Lung (tissue), 12 donors: ENCODE results near the gene FOXP1. TPM values are rescaled to one million over a fixed set of nuclear protein-coding genes. Genes with fewer than 3 reads are reported as not detected.

Experiments
- ATAC-seq: fragments of 200-7000 bp; cut with Tn5 transposase; one replicate; pipeline ENCODE4 v1.9.1; 2020; ENCODE audit warnings: moderate number of reproducible peaks; ENCODE audit not compliant: insufficient read depth, low FRiP score
- DNase-seq, 3 donors: peaks; one replicate each; pipeline ENCODE4 v3.0.0-alpha.2; 2013 to 2017
- H3K27ac ChIP-seq, 2 donors: one replicate each; pipeline ENCODE4 v1.5.1; 2013; ENCODE audit warnings: mild to moderate bottlenecking in 2 of 2, moderate library complexity in 2 of 2, control low read depth in 1 of 2, inconsistent platforms in 1 of 2, low read depth in 1 of 2, low read length in 1 of 2
- H3K27me3 ChIP-seq, 3 donors: one replicate each; pipeline ENCODE4 v1.5.1; 2013; ENCODE audit warnings: low read length in 2 of 3; ENCODE audit not compliant: control insufficient read depth in 3 of 3, insufficient read depth in 3 of 3
- H3K36me3 ChIP-seq, 4 donors: one replicate each; pipeline ENCODE4 v1.5.1; 2013; ENCODE audit warnings: low read length in 4 of 4, mild to moderate bottlenecking in 1 of 4, moderate library complexity in 1 of 4; ENCODE audit not compliant: control insufficient read depth in 4 of 4, insufficient read depth in 4 of 4
- H3K4me1 ChIP-seq, 5 donors: one replicate each; pipeline ENCODE4 v1.5.1; 2013; ENCODE audit warnings: low read length in 5 of 5, mild to moderate bottlenecking in 2 of 5, moderate library complexity in 1 of 5; ENCODE audit not compliant: control insufficient read depth in 5 of 5, insufficient read depth in 5 of 5
- H3K4me3 ChIP-seq: one replicate; pipeline ENCODE4 v1.5.1; 2013; ENCODE audit warnings: mild to moderate bottlenecking, control low read depth, moderate library complexity
- H3K9ac ChIP-seq, 2 donors: one replicate each; pipeline ENCODE4 v1.5.1; 2013; ENCODE audit warnings: low read length in 2 of 2, control low read depth in 1 of 2; ENCODE audit not compliant: insufficient read depth in 1 of 2
- H3K9me3 ChIP-seq, 4 donors: one replicate each; pipeline ENCODE4 v1.5.1; 2013; ENCODE audit warnings: low read length in 3 of 4, mild to moderate bottlenecking in 1 of 4, moderate library complexity in 1 of 4; ENCODE audit not compliant: control insufficient read depth in 4 of 4, insufficient read depth in 3 of 4
- CTCF ChIP-seq: IDR thresholded peaks from 2 replicates; pipeline ENCODE4 v1.5.1; 2012; ENCODE audit warnings: mild to moderate bottlenecking; ENCODE audit errors: control extremely low read depth, extremely low read depth
- WGBS, 2 donors: extraction: QIAGEN DNeasy Blood & Tissue Kit; methylation state at CpG; one replicate each; pipeline ENCODE4 v1.1.7; 2013; 5-methylcytosine and 5-hydroxymethylcytosine counted together
- polyA plus RNA-seq, 2 donors: library from polyadenylated mRNA; stranded (reverse); fragments of 200-250 nt; gene quantifications; one replicate each; pipeline ENCODE4 v1.2.1, GENCODE V29; 2013
- total RNA-seq, 2 donors: library from RNA; depleted of rRNA in 1 of 2; stranded (reverse); fragments of >200 nt in 1 of 2; gene quantifications; one replicate each; pipeline ENCODE4 v1.2.1, GENCODE V29; 2014 to 2021
- donor health status: control.
- donor health status: control.
- donor health status: Bipolar disorder and iron deficiency.
- donor health status: healthy.
- donor health status: DM: yes; HTN: yes; CAD: no.

FOXP1 gene
- total and polyA plus RNA-seq, 4 donors, result 13.8 to 287 (median 73.9) TPM

- Histone ChIP-seq H3K27ac (no peak overlapping the region), H3K4me3 (no peak overlapping the region), H3K4me1 (peaks cover 0 to 16% (median 2%) of the 10 kb centered on the region in 5 donors), H3K9me3 (no peaks in the 10 kb centered on the region), H3K27me3 (no peaks in the 10 kb centered on the region), H3K36me3 (no peaks in the 10 kb centered on the region), H3K9ac (no peak overlapping the region)
- TF ChIP-seq CTCF, result no peak
- DNase-seq, result no peak
- ATAC-seq, result no peak
- WGBS, 2 donors, result 88 to 96% methylated on average over 3 of the region's 3 CpGs
Measured at GRCh38 chr3:71235846-71236245, 347.7 kb downstream of the FOXP1 start.

GRCh38 chr3:71232895-71233294 is 350.6 kb downstream of the FOXP1 start:
- ATAC-seq, result no peak
- Histone ChIP-seq H3K4me1 (peaks cover 0 to 5% (median 2%) of the 10 kb centered on the region in 5 donors), H3K36me3 (no peaks in the 10 kb centered on the region), H3K27ac (no peak overlapping the region), H3K9me3 (no peaks in the 10 kb centered on the region), H3K9ac (no peak overlapping the region), H3K27me3 (no peaks in the 10 kb centered on the region), H3K4me3 (no peak overlapping the region)
- WGBS, 2 donors, result 91 to 100% methylated on average over 3 of the region's 3 CpGs
- DNase-seq, result no peak
- TF ChIP-seq CTCF, result no peak

GRCh38 chr3:71232175-71232679 is 351.3 kb downstream of the FOXP1 start:
- WGBS, 2 donors, result 62 to 78% methylated on average over 3 of the region's 3 CpGs
- Histone ChIP-seq H3K27ac (no peak overlapping the region), H3K4me1 (peaks cover 0 to 4% (median under 1%) of the 10 kb centered on the region in 5 donors), H3K27me3 (no peaks in the 10 kb centered on the region), H3K36me3 (no peaks in the 10 kb centered on the region), H3K4me3 (no peak overlapping the region), H3K9ac (no peak overlapping the region), H3K9me3 (no peaks in the 10 kb centered on the region)
- ATAC-seq, result no peak
- no peak for TF ChIP-seq CTCF
- DNase-seq, result no peak

- H3K4me1 ChIP-seq, result peaks cover 0 to 9% (median 5%) of the 10 kb centered on the region in 5 donors
- H3K36me3 ChIP-seq, result no peaks in the 10 kb centered on the region
- WGBS, 2 donors, result 66 to 68% methylated on average over 4 of the region's 4 CpGs
- ATAC-seq, result no peak
- no peaks in the 10 kb centered on the region for H3K27me3 ChIP-seq
- TF ChIP-seq CTCF, result no peak
- H3K4me3 ChIP-seq, result no peak overlapping the region
- H3K9me3 ChIP-seq, result no peaks in the 10 kb centered on the region
- no peak overlapping the region for H3K27ac ChIP-seq
- no peak for DNase-seq
- H3K9ac ChIP-seq, result no peak overlapping the region
Measured at GRCh38 chr3:71231680-71232079, 351.8 kb downstream of the FOXP1 start.
